ENCODE data around the gene HDAC9.

The HDAC9 gene

DNA sequence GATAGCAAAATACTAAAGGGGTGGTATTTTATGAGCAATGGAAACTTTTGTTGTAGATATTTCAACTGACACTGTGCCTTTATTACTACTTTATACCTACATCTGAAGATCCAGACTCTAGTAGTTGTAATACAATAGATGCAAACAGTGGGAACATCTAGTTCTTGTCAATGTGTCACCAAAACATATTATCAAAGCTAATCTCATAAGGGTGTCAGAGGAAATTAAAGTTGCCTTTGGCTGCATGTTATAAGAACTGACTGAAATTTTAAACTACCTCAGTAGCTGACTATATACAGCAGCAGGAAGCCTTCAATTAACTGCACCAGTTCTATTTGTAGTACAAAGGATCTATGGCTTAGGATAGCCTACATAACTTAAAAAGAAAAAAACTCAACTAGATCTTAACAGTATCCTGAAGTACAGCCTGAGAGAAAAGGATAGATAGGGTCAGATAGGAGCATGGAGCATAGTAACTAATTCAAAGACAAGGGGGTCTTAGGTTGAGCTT, 30.9 kb downstream of the HDAC9 start:
- no peak for DNase-seq

- DNase-seq = no peak
These were observed 33.7 kb downstream of the HDAC9 start for GRCh38 chr7:18529239-18529638.

- no peak for DNase-seq
These were observed 35.0 kb downstream of the HDAC9 start for GRCh38 chr7:18530224-18531179.

DNA sequence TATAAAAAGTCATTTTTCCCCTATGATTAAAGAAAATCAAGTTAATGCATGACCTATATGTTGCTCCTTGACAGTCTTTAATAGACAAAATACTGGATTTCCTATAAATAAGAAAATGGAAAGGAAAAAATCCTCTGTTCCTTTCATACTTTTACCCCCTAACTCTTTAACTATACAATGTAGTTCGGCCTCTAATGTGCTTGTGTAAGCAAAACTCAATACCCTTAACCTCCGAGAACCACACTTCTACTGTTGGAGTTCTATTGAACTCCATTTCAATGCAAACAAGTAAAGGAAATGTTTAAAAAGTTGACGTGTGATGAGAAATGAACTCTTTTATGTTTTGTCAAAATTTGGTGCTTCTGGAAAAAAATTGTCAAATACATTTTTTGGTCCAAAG, 36.0 kb downstream of the HDAC9 start:
- DNase-seq = no peak

GRCh38 chr7:18532813-18533212, 37.3 kb downstream of the HDAC9 start:
- DNase-seq = no peak

GRCh38 chr7:18534481-18534880, 38.9 kb downstream of the HDAC9 start:
- no peak for DNase-seq

DNA sequence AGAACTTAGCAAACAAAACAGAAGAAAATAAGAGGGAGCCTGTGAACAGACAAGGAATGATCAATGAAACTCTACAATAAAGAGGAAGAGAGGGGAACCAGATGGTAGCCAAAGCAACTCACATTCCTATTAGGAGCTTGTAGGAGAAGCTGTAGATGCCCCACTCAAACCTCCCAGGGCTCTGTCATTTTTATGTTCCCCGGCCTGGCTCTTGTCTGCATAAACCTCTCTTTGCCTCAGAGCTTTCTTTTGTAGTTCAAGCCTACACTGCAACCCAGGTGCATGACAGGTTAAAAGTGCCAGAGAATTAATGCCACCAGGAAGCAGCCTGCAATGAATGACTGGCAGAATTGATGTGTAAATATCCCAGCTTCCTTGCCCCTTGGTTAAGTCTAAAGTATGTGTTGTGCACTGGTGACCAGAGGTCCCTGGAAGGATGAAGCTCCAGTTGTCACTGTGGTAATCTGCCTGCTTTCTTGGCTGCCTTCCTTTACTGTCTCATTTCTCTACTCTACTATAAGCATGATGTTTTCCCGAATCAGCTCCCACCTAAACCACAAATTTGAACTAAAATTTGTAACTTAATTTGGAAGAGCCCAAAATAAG, 40.4 kb downstream of the HDAC9 start:
- DNase-seq = no peak

DNA sequence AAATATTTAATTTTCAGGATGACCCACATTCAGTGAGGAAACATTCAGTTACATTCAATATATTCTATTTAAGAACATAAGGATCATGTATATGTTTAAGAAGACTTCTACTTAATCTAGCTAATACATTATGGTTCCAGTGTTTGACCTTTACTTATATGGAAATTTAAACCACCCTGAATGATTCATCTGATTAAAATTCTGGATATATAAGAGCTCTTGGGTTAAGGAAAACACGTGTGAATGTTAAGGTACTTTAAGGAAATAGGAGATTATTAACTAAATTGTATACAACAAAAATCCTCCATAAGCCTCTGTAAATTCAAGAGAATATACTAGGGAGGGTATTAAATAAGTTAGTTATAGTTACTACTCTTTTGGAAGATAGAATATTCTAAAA, 40.9 kb downstream of the HDAC9 start:
- no peak for DNase-seq

- no peak for DNase-seq
These were observed 43.2 kb downstream of the HDAC9 start for GRCh38 chr7:18538554-18539250.

DNA sequence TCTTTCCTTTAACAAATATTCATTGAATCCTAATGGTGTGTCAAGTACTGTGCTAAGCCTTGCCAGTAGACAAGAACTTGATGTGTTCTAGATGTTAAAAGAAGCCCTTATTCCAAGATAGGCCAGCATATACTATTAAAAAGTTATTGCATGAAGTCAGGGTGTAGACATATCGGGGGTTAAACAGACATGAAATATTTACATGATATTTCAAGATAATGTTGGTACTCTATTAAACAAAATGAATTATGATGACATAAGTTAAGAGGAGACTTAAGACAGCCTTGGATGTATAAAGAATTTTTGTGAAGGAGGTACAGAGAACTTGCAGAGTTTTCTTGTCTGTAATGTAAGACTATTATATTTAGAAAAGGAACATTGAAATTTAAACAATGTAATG, 44.8 kb downstream of the HDAC9 start:
- no peak for DNase-seq

DNA sequence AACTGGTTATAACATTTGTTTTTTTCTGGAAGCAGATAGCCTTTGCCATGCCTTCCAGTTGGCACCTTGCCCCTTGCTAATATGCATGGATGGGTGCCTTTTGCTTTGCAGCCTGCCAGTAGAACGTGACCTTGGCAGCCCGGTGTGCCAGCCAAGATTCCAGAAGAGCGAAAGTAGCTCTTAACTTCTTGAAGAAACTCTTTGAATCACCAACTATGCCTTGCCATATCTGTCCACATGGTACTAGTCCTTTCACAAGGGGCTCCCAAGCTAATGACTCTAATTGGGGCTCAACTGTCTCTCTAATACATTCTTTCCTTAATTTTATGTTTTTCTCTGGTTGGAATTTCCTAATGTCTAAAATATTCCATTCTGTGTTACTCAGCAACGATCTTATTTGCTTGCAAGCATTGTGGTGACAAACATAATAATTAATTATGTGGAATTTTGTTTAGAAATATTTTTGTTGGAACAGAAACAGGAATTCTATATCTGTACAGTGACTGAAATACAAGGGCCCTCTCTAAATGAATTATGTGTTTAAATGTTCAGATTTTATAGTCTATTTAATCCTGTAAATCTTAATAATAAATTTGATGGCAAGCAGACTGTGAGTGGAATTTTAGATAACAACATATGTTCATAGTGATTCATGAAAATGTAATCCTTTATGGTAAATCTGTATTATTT, 45.8 kb downstream of the HDAC9 start:
- no peak for DNase-seq

DNA sequence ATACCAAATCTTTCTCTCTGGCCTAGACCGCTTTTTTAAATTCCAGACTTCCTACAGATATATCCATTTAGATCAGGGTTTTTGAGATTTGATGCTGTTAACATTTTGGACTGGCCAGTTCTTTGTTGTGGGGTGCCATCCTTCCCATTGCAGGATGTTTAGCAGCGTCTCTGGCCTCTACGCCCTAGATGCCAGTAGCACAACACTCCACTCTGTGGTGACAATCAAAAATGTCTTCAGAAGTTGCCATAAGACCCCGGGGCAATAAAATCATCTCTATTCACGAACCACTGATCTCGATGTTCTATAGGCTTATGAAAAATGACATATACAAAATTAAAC, 46.3 kb downstream of the HDAC9 start:
- DNase-seq = no peak

DNA sequence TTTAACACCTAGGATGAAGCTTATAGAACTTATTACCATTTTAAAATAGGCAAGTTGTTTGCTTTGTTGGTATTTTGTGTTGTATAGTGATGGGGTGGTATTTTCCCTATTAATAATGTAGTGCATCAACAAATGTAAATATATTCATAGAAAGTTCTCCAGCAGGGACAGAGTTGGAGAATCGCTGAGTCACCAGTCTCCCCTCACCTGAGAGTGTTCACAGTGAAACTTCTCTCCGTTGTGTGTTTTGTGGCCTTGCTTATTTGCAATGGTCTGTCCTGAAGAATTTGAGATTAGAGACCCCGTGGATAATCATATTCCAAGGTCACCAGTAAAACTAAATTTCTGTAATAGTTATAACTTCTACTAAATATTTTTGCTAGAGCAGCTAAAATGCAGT, 51.0 kb downstream of the HDAC9 start:
- no peak for DNase-seq

DNA sequence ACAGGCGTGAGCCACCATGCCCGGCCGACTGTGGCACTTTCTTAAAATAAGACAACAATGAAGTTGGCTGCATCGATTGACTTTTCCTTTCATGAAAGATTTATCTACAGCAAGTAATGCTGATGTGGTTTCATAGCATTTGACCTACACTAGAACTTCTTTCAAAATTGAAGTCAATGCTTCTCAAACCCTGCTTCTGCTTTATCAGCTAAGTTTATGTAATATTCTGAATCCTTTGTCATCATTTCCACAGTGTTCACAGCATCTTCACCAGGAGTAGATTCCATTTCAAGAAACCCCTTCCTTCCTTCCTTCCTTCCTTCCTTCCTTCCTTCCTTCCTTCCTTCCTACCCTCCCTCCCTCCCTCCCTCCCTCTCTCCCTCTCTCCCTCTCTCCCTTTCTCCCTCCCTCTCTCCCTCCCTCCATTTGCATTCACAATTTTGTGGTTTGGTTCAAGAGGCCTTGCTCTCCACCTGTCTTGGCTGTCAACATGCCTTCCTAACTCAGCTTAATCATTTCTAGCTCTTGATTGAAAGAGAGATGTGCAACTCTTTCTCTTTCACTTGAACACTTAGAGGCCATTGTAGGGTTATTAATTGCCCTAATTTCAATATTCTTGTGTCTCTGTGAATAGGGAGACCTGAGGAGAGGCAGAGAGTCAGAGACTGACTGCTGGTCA, 52.1 kb downstream of the HDAC9 start:
- no peak for DNase-seq

- no peak for DNase-seq
These were observed 53.0 kb downstream of the HDAC9 start for GRCh38 chr7:18548534-18548933.

DNA sequence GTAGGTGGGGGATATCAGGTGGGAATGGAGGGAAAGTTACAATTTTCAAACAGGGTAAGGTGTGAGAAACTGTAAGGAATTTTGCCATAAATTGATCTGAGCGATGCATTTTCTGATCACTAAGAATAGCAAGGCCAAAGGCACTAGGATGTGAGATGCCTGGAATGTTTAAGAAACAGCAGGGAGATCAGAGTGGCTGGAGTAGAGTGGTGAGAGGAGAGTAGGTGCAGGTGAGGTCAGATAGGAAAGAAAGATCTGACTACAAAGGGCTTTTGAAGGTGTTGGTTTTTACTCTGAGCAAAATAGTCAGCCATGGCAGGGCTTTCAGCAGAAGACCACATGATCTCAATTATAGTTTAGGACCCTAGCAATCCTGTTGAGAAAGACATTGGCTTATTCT, 55.0 kb downstream of the HDAC9 start:
- DNase-seq = no peak

DNA sequence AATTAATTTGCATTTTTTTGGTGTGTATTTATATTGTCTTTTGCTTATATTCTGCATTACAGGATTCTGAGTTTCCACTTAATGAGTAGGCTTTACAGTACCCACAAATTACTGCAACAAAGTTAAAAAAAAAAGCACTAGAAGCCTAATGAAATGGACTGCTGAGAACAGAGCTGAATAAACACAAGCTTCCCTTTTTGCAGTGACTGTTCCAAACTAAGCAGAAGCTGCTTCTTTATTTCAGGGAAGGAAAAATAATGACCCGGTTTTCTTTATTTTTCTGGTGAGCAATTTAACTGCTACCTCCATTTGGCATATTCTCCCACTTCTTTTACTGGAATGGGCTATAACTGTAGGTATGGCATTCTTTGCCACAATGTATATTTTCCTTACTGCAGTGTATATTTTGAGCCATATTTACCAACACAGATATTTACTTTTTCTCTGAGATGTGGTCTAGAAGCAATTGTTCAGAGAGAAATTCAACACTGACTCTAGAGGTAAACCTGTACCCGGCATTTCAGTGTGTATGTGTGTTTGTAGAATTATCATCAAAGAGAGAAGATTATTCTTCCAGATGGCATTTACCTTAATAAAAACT, 56.9 kb downstream of the HDAC9 start:
- DNase-seq = peak; percentile 6

DNA sequence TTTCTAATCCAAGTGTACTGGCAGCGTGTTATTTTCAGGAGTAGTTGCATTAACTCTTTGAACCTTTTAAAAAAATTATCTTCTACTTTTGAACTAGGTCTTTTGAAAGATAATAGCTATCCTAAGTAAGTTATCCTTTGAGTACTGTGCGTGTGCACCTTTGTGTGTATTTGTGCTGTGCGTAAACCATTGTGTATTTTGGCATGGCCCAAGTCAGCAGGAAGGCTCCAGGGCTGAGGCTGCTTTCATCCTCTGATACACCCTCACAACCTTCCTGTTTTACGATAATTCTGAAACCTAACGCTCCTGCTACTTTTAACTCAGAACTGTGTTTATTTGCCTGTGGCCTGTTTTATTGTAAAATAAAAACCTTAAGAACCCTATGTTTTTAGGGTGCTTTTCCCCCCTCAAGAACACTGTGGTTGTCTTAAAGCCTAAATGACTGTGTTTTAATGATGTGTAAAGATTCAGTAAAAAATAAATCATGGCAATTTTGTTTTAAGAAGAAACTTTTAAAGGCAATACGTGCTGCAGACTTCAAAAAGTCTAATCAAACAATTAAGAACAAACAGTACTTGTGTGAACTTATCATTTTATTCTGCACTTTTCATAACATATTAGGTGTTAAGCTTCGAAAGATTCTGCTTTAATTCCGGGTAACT, 57.5 kb downstream of the HDAC9 start:
- no peak for DNase-seq

DNA sequence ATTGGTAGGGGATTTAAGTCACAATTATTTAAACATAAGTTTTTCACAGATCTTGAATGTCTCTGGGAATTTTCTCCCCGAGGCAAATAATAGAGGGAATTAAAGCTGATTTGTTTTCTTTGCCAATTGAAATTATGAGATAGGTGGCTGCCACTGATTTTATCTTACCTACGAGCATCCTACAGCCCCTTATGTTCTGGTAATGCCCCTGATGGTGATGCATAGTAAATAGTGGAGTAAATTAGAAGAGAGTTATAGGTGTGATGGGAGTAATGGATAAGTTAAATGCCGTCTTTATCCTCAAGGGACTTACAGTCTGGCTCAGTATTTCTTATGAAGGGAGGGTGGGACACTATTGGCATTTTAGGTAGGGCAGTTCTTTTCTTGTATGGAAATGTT, 58.1 kb downstream of the HDAC9 start:
- DNase-seq = no peak

GRCh38 chr7:18555120-18555519, 59.6 kb downstream of the HDAC9 start:
- no peak for DNase-seq

GRCh38 chr7:18555968-18556367, 60.4 kb downstream of the HDAC9 start:
- no peak for DNase-seq

- no peak for DNase-seq
These were observed 63.0 kb downstream of the HDAC9 start for GRCh38 chr7:18558503-18558902.

Measured in NCI-H345 (cell line).